SK-N-SH treated with all-trans-retinoic acid at 6 μM for 48 hours (cell line): ENCODE data around the gene CLSTN2.

Experiments used
- GLIS3 ChIP-seq: fragments of 250-450 bp; sonication (Bioruptor Pico); IDR thresholded peaks from 2 replicates; pipeline ENCODE4 v1.5.0; 2020; ENCODE audit warnings: mild to moderate bottlenecking, moderate library complexity
- PATZ1 ChIP-seq: fragments of 250-450 bp; sonication (Bioruptor Pico); IDR thresholded peaks from 2 replicates; pipeline ENCODE4 v1.8.0; 2020; ENCODE audit warnings: mild to moderate bottlenecking, moderate library complexity, borderline replicate concordance
- ZFP30 ChIP-seq: fragments of 450-650 bp; formaldehyde crosslinking; IDR thresholded peaks from 2 replicates; pipeline ENCODE4 v1.5.0; 2022; ENCODE audit warnings: mild to moderate bottlenecking, moderate library complexity

GRCh38 chr3:140290105-140290504 lies 355.1 kb downstream of the CLSTN2 start:
- TF ChIP-seq GLIS3 (CRISPR knock-in tag): no peak
- no peak for TF ChIP-seq PATZ1
- no peak for TF ChIP-seq ZFP30
